Small intestine (tissue), 7 donors: Measurements from ENCODE around the gene SLCO2B1. TPM values are rescaled to one million over a fixed set of nuclear protein-coding genes. Genes with fewer than 3 reads are reported as not detected.

Source experiments
- DNase-seq, 2 donors: peaks; one replicate each; pipeline versions ENCODE4 v3.0.0 to v3.0.0-alpha.2; 2013
- FAIRE-seq: peaks from 2 replicates; lab custom pipeline; 2012; peaks lifted over from hg19 to GRCh38; lab: Jason Lieb, UNC
- H3K27ac ChIP-seq, 3 donors: one replicate each; pipeline ENCODE4 v1.5.1; 2013; ENCODE audit warnings: low read length in 2 of 3, mild to moderate bottlenecking in 2 of 3, control low read depth in 1 of 3, inconsistent platforms in 1 of 3, low read depth in 1 of 3, moderate library complexity in 1 of 3
- H3K27me3 ChIP-seq, 3 donors: one replicate each; pipeline ENCODE4 v1.6.1; 2013; ENCODE audit warnings: low read length in 3 of 3, inconsistent platforms in 1 of 3; ENCODE audit not compliant: control insufficient read depth in 3 of 3, insufficient read depth in 3 of 3
- H3K36me3 ChIP-seq, 3 donors: one replicate each; pipeline ENCODE4 v1.6.1; 2013; ENCODE audit warnings: low read length in 3 of 3, inconsistent platforms in 1 of 3, low read depth in 1 of 3, mild to moderate bottlenecking in 1 of 3, moderate library complexity in 1 of 3; ENCODE audit not compliant: control insufficient read depth in 3 of 3, insufficient read depth in 2 of 3
- H3K4me1 ChIP-seq, 3 donors: one replicate each; pipeline ENCODE4 v1.6.1; 2013; ENCODE audit warnings: low read length in 2 of 3, inconsistent platforms in 1 of 3, low read depth in 1 of 3, mild to moderate bottlenecking in 1 of 3, moderate library complexity in 1 of 3; ENCODE audit not compliant: control insufficient read depth in 3 of 3, insufficient read depth in 2 of 3
- H3K4me3 ChIP-seq, 3 donors: one replicate each; pipeline ENCODE4 v1.5.1; 2013; ENCODE audit warnings: low read length in 3 of 3, control low read depth in 1 of 3, inconsistent platforms in 1 of 3, low read depth in 1 of 3, mild to moderate bottlenecking in 1 of 3, moderate library complexity in 1 of 3
- H3K9me3 ChIP-seq, 2 donors: one replicate each; pipeline ENCODE4 v1.6.1; 2013; ENCODE audit warnings: low read depth in 1 of 2, low read length in 1 of 2; ENCODE audit not compliant: control insufficient read depth in 2 of 2, insufficient read depth in 1 of 2
- WGBS, 3 donors: extraction: QIAGEN DNeasy Blood & Tissue Kit; methylation state at CpG; one replicate each; pipeline ENCODE4 v1.1.7; 2013; 5-methylcytosine and 5-hydroxymethylcytosine counted together
- polyA plus RNA-seq, 4 donors: library from polyadenylated mRNA; stranded (reverse) in 3 of 4; unstranded in 1 of 4; fragments of 200-250 nt in 3 of 4; fragments of 120-200 nt in 1 of 4; gene quantifications; one replicate each; pipeline versions ENCODE4 v1.2.1 to v1.2.3, GENCODE V29; 2013
- donor health status: healthy with polysubstance abuse.
- donor health status: control.
- donor health status: control.
- donor health status: Bipolar disorder and iron deficiency.
- donor health status: healthy.

Gene SLCO2B1
- polyA plus RNA-seq, 4 donors = 10.3 to 141 (median 30.6) TPM

DNA sequence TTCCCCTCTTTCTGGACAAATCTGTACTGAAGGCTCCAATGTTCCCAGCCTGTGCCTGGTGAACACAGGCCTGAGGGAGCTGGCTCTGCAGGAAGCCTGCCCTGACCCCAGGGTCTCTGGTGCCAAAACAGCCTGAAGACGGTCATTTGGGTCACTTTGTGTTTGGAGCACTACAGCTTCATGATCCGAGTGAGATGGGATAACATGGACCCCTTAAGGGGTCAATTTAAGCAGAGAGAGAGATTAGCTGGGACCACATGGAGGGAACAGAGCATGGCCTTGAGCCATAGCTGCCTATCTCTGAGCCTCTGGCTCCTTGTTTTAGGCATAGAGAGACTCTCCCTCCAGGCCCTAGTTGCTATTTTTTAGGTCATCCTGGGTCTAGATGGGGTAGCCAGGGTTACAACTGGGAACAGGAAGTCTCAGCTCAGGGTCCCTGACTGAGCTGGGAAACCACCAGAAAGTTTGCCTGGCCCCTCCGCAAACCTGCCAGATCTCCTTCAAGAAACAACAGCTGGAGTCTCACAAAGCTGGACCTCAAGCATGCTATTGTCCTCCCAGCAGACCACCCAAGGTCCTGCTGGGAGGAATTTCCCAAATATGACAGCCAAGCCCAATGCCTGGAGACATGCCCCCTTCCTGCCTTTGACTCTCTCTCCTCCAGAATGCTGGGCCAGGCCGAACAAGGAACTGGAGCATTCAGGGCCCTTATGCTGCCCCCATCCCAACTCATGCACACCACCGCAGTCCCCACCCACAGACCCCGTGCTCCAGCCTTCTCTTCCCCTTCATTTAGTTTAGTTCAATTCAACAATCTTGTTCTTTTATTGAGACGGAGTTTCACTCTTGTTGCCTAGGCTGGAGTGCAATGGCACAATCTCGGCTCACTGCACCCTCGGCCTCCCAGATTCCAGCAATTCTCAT, 4.0 kb downstream of the SLCO2B1 start:
- FAIRE-seq = no peak
- peaks cover 14 to 93% (median 17%) of the 10 kb centered on the region in 3 donors for H3K4me1 ChIP-seq

DNA sequence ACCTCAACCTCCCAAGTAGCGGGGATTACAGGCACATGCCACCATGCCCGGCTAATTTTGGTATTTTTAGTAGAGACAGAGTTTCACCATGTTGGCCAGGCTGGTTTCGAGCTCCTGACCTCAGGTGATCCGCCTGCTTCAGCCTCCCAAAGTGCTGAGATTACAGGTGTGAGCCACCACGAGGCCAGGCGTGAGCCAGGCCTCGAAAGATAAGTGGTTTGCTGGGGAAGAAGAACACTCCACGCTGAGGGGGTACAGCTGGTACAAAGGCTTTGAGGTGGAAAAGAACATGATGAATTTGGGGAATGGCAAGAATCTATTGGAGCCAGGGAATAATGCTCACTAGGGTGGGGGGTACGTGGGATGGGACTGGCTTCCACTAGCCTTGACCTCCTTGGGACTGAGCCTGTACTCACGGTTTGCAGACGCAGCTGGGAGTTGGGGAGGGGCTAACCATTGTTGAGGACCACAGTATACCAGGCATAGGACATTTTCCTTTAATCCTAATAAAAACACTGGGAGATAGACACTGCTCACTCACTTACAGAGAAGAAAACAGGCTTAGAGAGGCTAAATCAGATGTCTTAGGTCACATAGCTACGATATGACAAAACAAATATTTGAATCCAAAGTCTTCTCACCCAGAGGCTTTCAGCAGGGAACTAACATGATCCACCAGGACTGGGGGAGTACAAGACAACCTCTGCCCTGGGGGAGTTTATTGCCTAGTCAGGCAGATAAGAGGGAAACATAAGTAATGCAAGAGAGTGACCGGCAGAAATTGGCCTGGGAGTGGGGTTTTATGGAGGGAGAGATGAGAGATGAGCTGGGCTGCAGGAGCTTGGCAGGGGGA, 4.9 kb downstream of the SLCO2B1 start:
- DNase-seq (peak; percentile 92), FAIRE-seq (no peak)
- 47 to 64% (median 48%) methylated on average over 13 of the region's 13 CpGs for WGBS, 3 donors
- H3K9me3 ChIP-seq = no peaks in the 10 kb centered on the region
- H3K36me3 ChIP-seq = peaks cover 0 to 12% (median 0%) of the 10 kb centered on the region in 3 donors
- H3K4me3 ChIP-seq = no peak overlapping the region
- peak overlapping the region; percentile 86 to 93 (median 92) for H3K27ac ChIP-seq
- no peaks in the 10 kb centered on the region for H3K27me3 ChIP-seq
- H3K4me1 ChIP-seq = peaks cover 13 to 93% (median 14%) of the 10 kb centered on the region in 3 donors

More for the DNA sequence above, 4.0 kb downstream of the SLCO2B1 start:
- DNase-seq = peak in 1 of 2 donors; percentile 24
- no peak overlapping the region for H3K4me3 ChIP-seq
- H3K27me3 ChIP-seq = no peaks in the 10 kb centered on the region
- peaks cover 0 to 12% (median 0%) of the 10 kb centered on the region in 3 donors for H3K36me3 ChIP-seq
- H3K27ac ChIP-seq = peak overlapping the region; percentile 86 to 93 (median 92)
- no peaks in the 10 kb centered on the region for H3K9me3 ChIP-seq
- WGBS, 3 donors = 70 to 81% (median 81%) methylated on average over 9 of the region's 9 CpGs

DNA sequence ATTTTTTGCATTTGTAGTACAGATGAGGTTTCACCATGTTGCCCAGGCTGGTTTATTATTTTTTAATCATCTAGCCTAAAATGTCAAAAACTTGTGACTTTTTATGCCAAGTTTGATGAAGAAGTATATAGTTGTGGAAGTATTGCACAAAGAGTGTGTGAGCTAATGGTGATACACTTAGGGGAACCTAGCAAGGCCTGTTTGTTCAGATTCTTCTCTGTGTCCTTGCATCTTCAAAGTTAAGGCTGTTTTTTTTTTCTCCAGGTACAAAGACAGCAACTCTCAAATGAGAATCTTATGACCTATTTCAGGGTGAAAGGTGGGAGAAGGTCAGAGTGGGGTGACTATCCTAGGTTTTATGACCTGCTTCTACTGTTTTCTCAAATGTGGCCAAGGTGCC, 7.3 kb downstream of the SLCO2B1 start:
- peaks cover 16 to 90% (median 19%) of the 10 kb centered on the region in 3 donors for H3K4me1 ChIP-seq
- H3K4me3 ChIP-seq = no peak overlapping the region
- peaks cover 0 to 30% (median 0%) of the 10 kb centered on the region in 3 donors for H3K36me3 ChIP-seq
- no peak for DNase-seq
- no peaks in the 10 kb centered on the region for H3K27me3 ChIP-seq
- FAIRE-seq = no peak
- peak overlapping the region; percentile 87 to 99 (median 96) for H3K27ac ChIP-seq
- no peaks in the 10 kb centered on the region for H3K9me3 ChIP-seq

DNA sequence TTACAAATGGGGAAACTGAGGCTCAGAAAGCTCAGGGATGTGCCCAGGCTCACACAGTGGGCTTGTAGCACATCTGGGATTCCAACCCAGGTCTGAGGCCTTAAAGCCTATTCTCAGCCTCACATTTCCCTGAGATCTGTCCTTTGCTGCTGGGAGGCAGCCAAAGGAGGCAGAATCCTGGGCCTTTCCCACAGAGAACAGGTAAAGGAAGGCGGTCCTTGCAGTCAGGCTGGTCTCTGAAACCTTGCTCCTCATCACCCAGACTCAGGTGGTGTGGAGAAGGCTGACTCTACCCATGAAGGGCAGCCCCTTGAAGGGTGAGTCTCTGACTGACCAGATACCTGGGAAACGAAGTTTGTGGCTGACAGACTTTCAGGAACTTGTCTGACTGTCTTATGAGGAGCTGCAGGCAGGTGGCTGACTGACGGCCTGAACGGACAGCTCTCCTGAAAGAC, 7.8 kb downstream of the SLCO2B1 start:
- H3K9me3 ChIP-seq = no peaks in the 10 kb centered on the region
- no peaks in the 10 kb centered on the region for H3K27me3 ChIP-seq
- FAIRE-seq (no peak), DNase-seq (peak; percentile 56 to 69)
- peak overlapping the region; percentile 87 to 99 (median 96) for H3K27ac ChIP-seq
- no peak overlapping the region for H3K4me3 ChIP-seq
- WGBS, 3 donors = 20 to 61% (median 23%) methylated on average over 4 of the region's 4 CpGs
- peaks cover 16 to 90% (median 19%) of the 10 kb centered on the region in 3 donors for H3K4me1 ChIP-seq
- H3K36me3 ChIP-seq = peaks cover 0 to 35% (median 0%) of the 10 kb centered on the region in 3 donors

DNA sequence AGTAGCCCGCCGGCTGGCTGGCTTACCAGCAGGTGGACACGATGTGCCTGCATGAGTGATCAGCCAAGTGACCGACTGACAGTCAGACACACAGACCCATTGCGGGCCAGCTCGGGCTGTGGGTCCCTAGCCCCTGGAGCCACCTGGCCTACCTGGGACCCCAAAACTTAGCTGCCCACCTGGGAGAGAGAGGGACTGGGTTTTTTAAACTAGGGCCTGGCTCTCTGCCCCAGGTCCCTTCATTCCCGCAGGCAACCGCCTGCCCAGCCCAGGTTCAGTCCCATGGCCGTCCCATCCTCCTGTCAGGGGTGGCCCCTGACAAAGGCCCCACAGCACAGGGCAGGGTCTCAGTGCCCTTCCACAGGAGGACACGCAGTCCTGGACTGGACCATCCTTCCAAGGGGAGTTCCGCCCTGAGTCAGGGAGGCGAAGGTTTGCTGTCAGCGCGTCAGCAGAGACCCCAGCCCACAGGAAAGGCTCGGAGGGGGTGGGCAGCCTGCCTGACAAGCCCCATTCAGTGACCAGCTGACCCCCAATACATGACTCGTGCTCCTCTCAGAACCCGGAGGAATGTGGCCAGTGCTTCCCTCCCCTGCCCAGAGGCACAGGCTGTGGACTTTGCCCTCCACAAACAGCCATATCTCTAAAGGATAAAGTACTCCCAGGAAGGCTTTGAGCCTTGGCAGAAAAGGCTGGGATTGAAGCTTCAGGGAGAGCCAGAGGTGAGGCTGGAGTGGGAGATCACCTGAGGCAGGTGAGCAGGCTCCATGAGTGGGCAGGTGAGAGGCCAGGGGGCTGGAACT, 8.4 kb downstream of the SLCO2B1 start:
- WGBS, 3 donors = 20 to 64% (median 47%) methylated on average over 17 of the region's 17 CpGs
- H3K36me3 ChIP-seq = peaks cover 0 to 41% (median 0%) of the 10 kb centered on the region in 3 donors
- H3K27ac ChIP-seq = peak overlapping the region; percentile 87 to 99 (median 96)
- FAIRE-seq (no peak), DNase-seq (peak; percentile 94 to 97)
- H3K4me1 ChIP-seq = peaks cover 16 to 94% (median 24%) of the 10 kb centered on the region in 3 donors
- H3K4me3 ChIP-seq = peak overlapping the region in 2 of 3 donors; percentile 31 to 41
- no peaks in the 10 kb centered on the region for H3K9me3 ChIP-seq
- H3K27me3 ChIP-seq = no peaks in the 10 kb centered on the region

DNA sequence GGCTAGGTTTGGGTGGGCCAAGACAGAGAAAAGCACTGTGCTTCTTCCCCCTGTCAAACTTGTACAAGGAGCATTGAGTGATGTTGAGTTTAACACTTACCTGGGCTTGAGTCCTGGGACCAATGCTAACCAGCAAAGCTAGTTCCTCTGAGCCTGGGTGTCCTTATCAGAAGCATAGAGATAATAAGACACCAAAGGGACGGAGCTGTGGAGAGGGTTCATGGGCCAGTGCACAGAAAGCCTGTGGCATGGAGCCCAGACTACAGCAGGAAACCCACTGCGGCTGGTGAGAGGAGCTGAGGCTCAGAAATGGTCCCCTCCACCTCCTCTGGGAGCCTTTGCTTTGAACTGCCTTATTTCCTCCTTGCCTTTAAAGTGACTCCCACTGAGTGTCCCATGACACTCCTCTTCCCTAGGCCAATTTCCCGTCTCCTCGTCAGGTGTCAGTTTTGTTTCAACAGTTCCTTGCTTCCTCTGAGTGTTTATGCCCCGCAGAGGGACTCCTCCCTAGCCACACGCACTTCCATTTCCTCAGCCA, 9.4 kb downstream of the SLCO2B1 start:
- Histone ChIP-seq H3K27me3 (no peaks in the 10 kb centered on the region), H3K4me1 (peaks cover 12 to 94% (median 21%) of the 10 kb centered on the region in 3 donors), H3K9me3 (no peaks in the 10 kb centered on the region), H3K4me3 (peak overlapping the region in 2 of 3 donors; percentile 31 to 41), H3K36me3 (peaks cover 0 to 50% (median 0%) of the 10 kb centered on the region in 3 donors), H3K27ac (peak overlapping the region; percentile 87 to 99 (median 96))
- DNase-seq = peak; percentile 66 to 85
- no peak for FAIRE-seq
- WGBS, 3 donors = 11 to 38% (median 22%) methylated on average over 6 of the region's 6 CpGs

DNA sequence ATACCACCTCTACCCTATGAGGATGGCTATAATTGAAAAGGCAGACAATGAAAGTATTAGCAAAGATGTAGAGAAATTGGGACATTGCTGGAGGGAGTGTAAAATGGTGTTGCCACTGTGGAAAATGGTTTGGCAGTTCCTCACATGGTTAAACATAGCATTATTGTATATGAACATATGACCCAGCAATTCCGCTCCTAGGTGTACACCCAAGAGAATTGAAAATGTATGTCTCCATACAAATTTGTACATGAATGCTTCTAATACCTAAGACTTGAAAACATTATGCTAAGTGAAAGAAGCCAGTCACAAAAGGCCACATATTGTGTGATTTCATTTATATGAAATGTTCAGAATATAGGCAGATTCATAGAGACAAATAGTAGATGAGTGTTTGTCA, 10.0 kb downstream of the SLCO2B1 start:
- DNase-seq (peak in 1 of 2 donors; percentile 17), FAIRE-seq (no peak)
- Histone ChIP-seq H3K4me3 (peak overlapping the region in 1 of 3 donors; percentile 31), H3K4me1 (peaks cover 12 to 94% (median 18%) of the 10 kb centered on the region in 3 donors), H3K27ac (peak overlapping the region; percentile 87 to 99 (median 96)), H3K9me3 (no peaks in the 10 kb centered on the region), H3K27me3 (no peaks in the 10 kb centered on the region), H3K36me3 (peaks cover 0 to 56% (median 3%) of the 10 kb centered on the region in 3 donors)
- WGBS, 3 donors = 96 to 100% (median 98%) methylated on average over 1 of the region's 1 CpG
